Tibial artery (tissue), 4 donors: Measurements from ENCODE around the gene KLHL6.
A peak's percentile ranks its signal among the peaks of the same experiment; 100 is the strongest.
"Not testable (repeated sequence)": the region's sequence is repeated elsewhere in the genome, so short reads cannot be mapped to it uniquely, and the experiment has no call there.

Experiments used
- DNase-seq, 2 donors: peaks; one replicate each; pipeline ENCODE4 v3.0.0-alpha.2; 2019
- H3K27ac ChIP-seq, 2 donors: fragments of 200-600 bp; sonication (generic) in 1 of 2; 1 replicate in 1 of 2; 2 replicates in 1 of 2; pipeline ENCODE4 v1.5.1; 2018 to 2019; ENCODE audit warnings: mild to moderate bottlenecking in 1 of 2
- H3K27me3 ChIP-seq, 2 donors: fragments of 200-600 bp; sonication (generic) in 1 of 2; one replicate each; pipeline versions ENCODE4 v1.5.1 to v1.6.0; 2016 to 2019
- H3K36me3 ChIP-seq, 3 donors: fragments of 200-600 bp; sonication (generic) in 2 of 3; one replicate each; pipeline ENCODE4 v1.5.1; 2016 to 2019; ENCODE audit warnings: mild to moderate bottlenecking in 2 of 3
- H3K4me1 ChIP-seq, 4 donors: fragments of 200-600 bp; sonication (generic) in 2 of 4; 1 replicate in 3 of 4; 2 replicates in 1 of 4; pipeline ENCODE4 v1.5.1; 2016 to 2019
- H3K4me3 ChIP-seq, 2 donors: fragments of 200-600 bp; sonication (generic) in 1 of 2; 1 replicate in 1 of 2; 2 replicates in 1 of 2; pipeline ENCODE4 v1.5.1; 2018 to 2019; ENCODE audit warnings: mild to moderate bottlenecking in 2 of 2
- H3K9me3 ChIP-seq, 3 donors: fragments of 200-600 bp; sonication (generic) in 1 of 3; one replicate each; pipeline ENCODE4 v1.5.1; 2016 to 2019
- CTCF ChIP-seq, 2 experiments: fragments of 200-600 bp in 1 of 2; fragments of 450-650 bp in 1 of 2; IDR thresholded peaks; one replicate each; pipeline ENCODE4 v1.5.1; 2017 to 2019; ENCODE audit warnings: antibody characterized with exemption in 2 of 2, mild to moderate bottlenecking in 1 of 2, moderate library complexity in 1 of 2
- intact Hi-C: fragments of 100-400 bp; cut with DNase I; formaldehyde crosslinking; loops from one replicate; pipeline ENCODE4 v1.15.0; 2023; ENCODE audit warnings: low total_unique reads

Gene KLHL6

GRCh38 chr3:183529185-183529584 lies 26.3 kb downstream of the KLHL6 start:
- intact Hi-C loops: no loop called here
- Histone ChIP-seq H3K27ac (no peak overlapping the region), H3K4me3 (no peak overlapping the region), H3K36me3 (no peaks in the 10 kb centered on the region), H3K4me1 (no peaks in the 10 kb centered on the region), H3K27me3 (no peaks in the 10 kb centered on the region), H3K9me3 (no peaks in the 10 kb centered on the region)
- no peak for DNase-seq
- no peak for TF ChIP-seq CTCF (IDR thresholded peaks at IDR 0.05)

GRCh38 chr3:183528758-183529157 lies 26.7 kb downstream of the KLHL6 start:
- H3K36me3 ChIP-seq, DNase-seq, H3K9me3 ChIP-seq, H3K4me1 ChIP-seq, H3K27ac ChIP-seq, H3K4me3 ChIP-seq, intact Hi-C loops, H3K27me3 ChIP-seq: not testable (repeated sequence)

- intact Hi-C loops: no loop called here
- H3K4me3 ChIP-seq: no peak overlapping the region
- no peak overlapping the region for H3K27ac ChIP-seq
- no peaks in the 10 kb centered on the region for H3K36me3 ChIP-seq
- TF ChIP-seq CTCF (IDR thresholded peaks at IDR 0.05): no peak
- no peaks in the 10 kb centered on the region for H3K4me1 ChIP-seq
- no peak for DNase-seq
- no peaks in the 10 kb centered on the region for H3K27me3 ChIP-seq
- no peaks in the 10 kb centered on the region for H3K9me3 ChIP-seq
Measured at GRCh38 chr3:183527428-183528379, 27.8 kb downstream of the KLHL6 start.

GRCh38 chr3:183526838-183527427 lies 28.6 kb downstream of the KLHL6 start:
- Histone ChIP-seq H3K27me3 (no peaks in the 10 kb centered on the region), H3K27ac (no peak overlapping the region), H3K4me1 (no peaks in the 10 kb centered on the region), H3K4me3 (no peak overlapping the region), H3K36me3 (no peaks in the 10 kb centered on the region), H3K9me3 (no peaks in the 10 kb centered on the region)
- intact Hi-C loops: no loop called here
- no peak for TF ChIP-seq CTCF (IDR thresholded peaks at IDR 0.05)
- DNase-seq: no peak

- Histone ChIP-seq H3K27ac (no peak overlapping the region), H3K4me3 (no peak overlapping the region), H3K4me1 (no peaks in the 10 kb centered on the region), H3K9me3 (no peaks in the 10 kb centered on the region), H3K36me3 (no peaks in the 10 kb centered on the region), H3K27me3 (no peaks in the 10 kb centered on the region)
- intact Hi-C loops: no loop called here
- no peak for TF ChIP-seq CTCF (IDR thresholded peaks at IDR 0.05)
- DNase-seq: no peak
Measured at GRCh38 chr3:183524476-183524875, 31.0 kb downstream of the KLHL6 start.

- peak in 1 of 2 donors; percentile 35 for DNase-seq
- H3K27me3 ChIP-seq, intact Hi-C loops, H3K36me3 ChIP-seq, H3K9me3 ChIP-seq, H3K4me3 ChIP-seq, H3K4me1 ChIP-seq, H3K27ac ChIP-seq: not testable (repeated sequence)
Measured at GRCh38 chr3:183520741-183521556, 34.6 kb downstream of the KLHL6 start.

GRCh38 chr3:183520295-183520694 lies 35.2 kb downstream of the KLHL6 start:
- intact Hi-C loops, H3K36me3 ChIP-seq: not testable (repeated sequence)

More at GRCh38 chr3:183520295-183520694, 35.2 kb downstream of the KLHL6 start:
- not testable (repeated sequence) for H3K27me3 ChIP-seq, H3K4me3 ChIP-seq, H3K27ac ChIP-seq, H3K9me3 ChIP-seq, H3K4me1 ChIP-seq
- DNase-seq: peak in 1 of 2 donors; percentile 27
